Trophoblast cell (in vitro differentiated cells and primary cell): ENCODE data around the gene KRT222.

Experiments
- DNase-seq, 2 donors: peaks; one replicate each; pipeline ENCODE4 v3.0.0-alpha.2; 2016
- H2AFZ ChIP-seq: 2 replicates; pipeline ENCODE4 v1.6.1; 2013; ENCODE audit warnings: low read length, moderate library complexity, mild to moderate bottlenecking; ENCODE audit not compliant: insufficient read depth, poor library complexity
- H2AK5ac ChIP-seq: 2 replicates; pipeline ENCODE4 v1.6.1; 2013; ENCODE audit warnings: mild to moderate bottlenecking, low read length
- H2BK120ac ChIP-seq: 2 replicates; pipeline ENCODE4 v1.6.1; 2013; ENCODE audit warnings: low read length, mild to moderate bottlenecking, moderate library complexity; ENCODE audit not compliant: insufficient read depth, poor library complexity
- H2BK12ac ChIP-seq: 2 replicates; pipeline ENCODE4 v1.6.1; 2013; ENCODE audit warnings: mild to moderate bottlenecking, low read length, moderate library complexity
- H2BK5ac ChIP-seq: 2 replicates; pipeline ENCODE4 v1.6.1; 2013; ENCODE audit warnings: low read length, low read depth, moderate library complexity, mild to moderate bottlenecking; ENCODE audit not compliant: poor library complexity
- H3K14ac ChIP-seq: 2 replicates; pipeline ENCODE4 v1.6.1; 2013; ENCODE audit warnings: mild to moderate bottlenecking, low read length
- H3K18ac ChIP-seq: 2 replicates; pipeline ENCODE4 v1.6.1; 2013; ENCODE audit warnings: mild to moderate bottlenecking, low read length
- H3K23ac ChIP-seq: 2 replicates; pipeline ENCODE4 v1.6.1; 2013; ENCODE audit warnings: low read length
- H3K27ac ChIP-seq: 2 replicates; pipeline ENCODE4 v1.5.1; 2013; ENCODE audit warnings: low read depth, mild to moderate bottlenecking, inconsistent platforms, low read length, moderate library complexity
- H3K27me3 ChIP-seq: 2 replicates; pipeline ENCODE4 v1.6.1; 2013; ENCODE audit warnings: inconsistent platforms, mild to moderate bottlenecking, low read length, moderate library complexity; ENCODE audit not compliant: insufficient read depth
- H3K36me3 ChIP-seq, 2 experiments: 1 replicate in 1 of 2; 2 replicates in 1 of 2; pipeline ENCODE4 v1.6.1; 2013; ENCODE audit warnings: low read length in 2 of 2, mild to moderate bottlenecking in 2 of 2, moderate library complexity in 1 of 2; ENCODE audit not compliant: insufficient read depth in 2 of 2, control insufficient read depth in 1 of 2
- H3K4ac ChIP-seq: 2 replicates; pipeline ENCODE4 v1.6.1; 2013; ENCODE audit warnings: low read depth, mild to moderate bottlenecking, low read length, moderate library complexity
- H3K4me1 ChIP-seq, 2 experiments: 1 replicate in 1 of 2; 2 replicates in 1 of 2; pipeline ENCODE4 v1.6.1; 2013; ENCODE audit warnings: low read length in 2 of 2, mild to moderate bottlenecking in 2 of 2, moderate library complexity in 1 of 2; ENCODE audit not compliant: insufficient read depth in 2 of 2, control insufficient read depth in 1 of 2
- H3K4me2 ChIP-seq: 2 replicates; pipeline ENCODE4 v1.6.1; 2013; ENCODE audit warnings: inconsistent platforms, mild to moderate bottlenecking, low read length, moderate library complexity
- H3K4me3 ChIP-seq: 2 replicates; pipeline ENCODE4 v1.5.1; 2013; ENCODE audit warnings: mild to moderate bottlenecking, low read depth, low read length, inconsistent platforms
- H3K79me1 ChIP-seq: one replicate; pipeline ENCODE4 v1.6.1; 2013; ENCODE audit warnings: low read length
- H3K79me2 ChIP-seq: 2 replicates; pipeline ENCODE4 v1.6.1; 2013; ENCODE audit warnings: low read length, mild to moderate bottlenecking; ENCODE audit not compliant: control insufficient read depth, insufficient read depth, poor library complexity
- H3K9ac ChIP-seq: 2 replicates; pipeline ENCODE4 v1.6.1; 2013; ENCODE audit warnings: mild to moderate bottlenecking, low read length
- H3K9me3 ChIP-seq: 2 replicates; pipeline ENCODE4 v1.6.1; 2013; ENCODE audit warnings: low read depth, mild to moderate bottlenecking, control low read depth, inconsistent platforms, low read length; ENCODE audit not compliant: insufficient read depth
- H4K12ac ChIP-seq: 2 replicates; pipeline ENCODE4 v1.6.1; 2013; ENCODE audit warnings: low read depth, mild to moderate bottlenecking, low read length, moderate library complexity
- H4K8ac ChIP-seq: 2 replicates; pipeline ENCODE4 v1.6.1; 2013; ENCODE audit warnings: low read depth, mild to moderate bottlenecking, low read length, moderate library complexity
- H4K91ac ChIP-seq: one replicate; pipeline ENCODE4 v1.6.1; 2013; ENCODE audit warnings: low read depth, mild to moderate bottlenecking, low read length, moderate library complexity
- WGBS: extraction: QIAGEN DNeasy Blood & Tissue Kit; methylation state at CpG from one replicate; pipeline ENCODE4 v1.1.7; 2013; ENCODE audit warnings: missing lambda C conversion rate; ENCODE audit not compliant: insufficient read length, insufficient coverage; ENCODE audit errors: extremely low coverage; 5-methylcytosine and 5-hydroxymethylcytosine counted together

The KRT222 gene

DNA sequence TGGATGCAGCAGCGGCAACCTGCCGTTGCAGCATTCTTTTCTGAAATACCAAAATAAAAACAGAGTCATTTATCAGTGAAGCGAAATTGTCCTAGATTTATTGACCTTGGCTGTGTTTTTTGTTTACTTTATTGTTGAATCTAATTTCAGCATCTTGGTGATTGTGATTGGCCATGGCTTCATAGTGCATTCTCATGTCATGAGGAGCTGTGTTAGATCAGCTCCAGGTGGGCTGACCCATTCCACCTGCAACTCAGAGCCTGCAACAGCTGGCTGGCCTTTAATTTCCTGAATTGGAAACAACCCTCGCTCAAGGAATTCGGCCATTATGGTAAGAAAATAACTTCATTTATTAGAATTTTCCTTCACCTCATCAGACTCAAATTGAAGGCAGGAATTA lies 22.1 kb upstream of the KRT222 start:
- Histone ChIP-seq H3K4me2 (no peak overlapping the region), H2AFZ (no peak overlapping the region), H3K4ac (no peak overlapping the region), H3K27me3 (no peaks in the 10 kb centered on the region), H3K9me3 (no peaks in the 10 kb centered on the region), H2BK5ac (no peak overlapping the region), H3K23ac (no peak overlapping the region), H2AK5ac (no peak overlapping the region), H3K79me1 (no peaks in the 10 kb centered on the region), H4K8ac (no peak overlapping the region), H3K4me3 (no peak overlapping the region), H4K91ac (no peak overlapping the region), H3K36me3 (no peaks in the 10 kb centered on the region), H3K4me1 (no peaks in the 10 kb centered on the region), H2BK12ac (no peak overlapping the region), H4K12ac (no peak overlapping the region), H2BK120ac (no peak overlapping the region), H3K18ac (no peak overlapping the region), H3K27ac (no peak overlapping the region), H3K79me2 (no peaks in the 10 kb centered on the region), H3K14ac (no peak overlapping the region), H3K9ac (no peak overlapping the region)
- DNase-seq, result no peak
- no CpG with 5 or more reads among the region's 5 CpGs for WGBS

DNA sequence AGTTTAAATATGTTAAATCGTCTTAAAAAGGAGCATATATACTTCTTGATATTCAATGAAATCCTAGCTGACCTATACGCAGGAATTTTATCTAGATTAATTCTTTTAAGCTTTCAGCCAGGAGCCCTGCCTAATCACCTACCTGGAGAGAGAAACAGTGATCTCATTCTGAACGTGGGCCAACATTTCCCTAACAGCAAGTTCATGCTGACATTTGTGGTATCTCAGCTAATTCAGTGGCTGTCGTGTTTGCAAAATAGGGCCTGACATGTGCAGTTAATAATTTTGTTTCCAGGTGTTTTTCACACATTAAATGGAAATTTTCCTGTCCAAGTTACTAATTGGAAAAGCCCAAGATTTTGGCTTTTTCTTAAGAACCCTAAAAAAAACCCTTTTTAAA lies 21.2 kb upstream of the KRT222 start:
- H4K8ac ChIP-seq, result no peak overlapping the region
- H2AK5ac ChIP-seq, result no peak overlapping the region
- no peak overlapping the region for H3K4me3 ChIP-seq
- H3K4ac ChIP-seq, result no peak overlapping the region
- no peak overlapping the region for H3K18ac ChIP-seq
- no peaks in the 10 kb centered on the region for H3K36me3 ChIP-seq
- no peak overlapping the region for H3K27ac ChIP-seq
- no peak for DNase-seq
- H2BK120ac ChIP-seq, result no peak overlapping the region
- no peak overlapping the region for H3K23ac ChIP-seq
- WGBS, result no CpG with 5 or more reads among the region's 4 CpGs
- H2BK12ac ChIP-seq, result no peak overlapping the region
- no peak overlapping the region for H3K9ac ChIP-seq
- no peak overlapping the region for H4K12ac ChIP-seq
- no peaks in the 10 kb centered on the region for H3K27me3 ChIP-seq
- H4K91ac ChIP-seq, result no peak overlapping the region
- H3K9me3 ChIP-seq, result no peaks in the 10 kb centered on the region
- no peak overlapping the region for H2BK5ac ChIP-seq
- H3K4me2 ChIP-seq, result no peak overlapping the region
- H3K79me2 ChIP-seq, result no peaks in the 10 kb centered on the region
- no peak overlapping the region for H3K14ac ChIP-seq
- no peaks in the 10 kb centered on the region for H3K79me1 ChIP-seq
- no peak overlapping the region for H2AFZ ChIP-seq
- no peaks in the 10 kb centered on the region for H3K4me1 ChIP-seq

DNA sequence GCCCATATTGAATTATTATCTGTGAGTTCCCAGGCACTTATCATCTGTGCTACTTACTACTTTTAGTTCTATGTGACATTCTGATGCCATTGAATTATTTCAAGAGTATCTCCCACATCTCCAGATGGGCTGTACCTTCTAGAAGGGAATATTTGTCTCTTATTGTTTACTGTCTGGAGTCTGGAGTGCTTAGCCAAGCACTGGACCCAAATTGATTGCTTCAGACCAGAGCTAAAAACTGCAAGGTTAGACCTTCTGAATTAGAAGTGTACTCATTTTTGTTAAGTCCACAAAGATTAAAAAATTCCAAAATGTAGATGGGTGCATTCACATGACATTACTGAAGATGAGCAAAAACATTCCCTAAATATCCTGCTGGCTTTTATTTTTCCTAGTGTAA lies 16.0 kb upstream of the KRT222 start:
- Histone ChIP-seq H3K4ac (no peak overlapping the region), H2BK12ac (no peak overlapping the region), H3K14ac (no peak overlapping the region), H3K36me3 (no peaks in the 10 kb centered on the region), H2BK120ac (no peak overlapping the region), H3K4me2 (no peak overlapping the region), H3K4me1 (no peaks in the 10 kb centered on the region), H3K23ac (no peak overlapping the region), H3K9me3 (no peaks in the 10 kb centered on the region), H2AK5ac (no peak overlapping the region), H3K9ac (no peak overlapping the region), H4K12ac (no peak overlapping the region), H4K91ac (no peak overlapping the region), H4K8ac (no peak overlapping the region), H3K27ac (no peak overlapping the region), H3K79me1 (no peaks in the 10 kb centered on the region), H2BK5ac (no peak overlapping the region), H3K18ac (no peak overlapping the region), H3K79me2 (no peaks in the 10 kb centered on the region), H3K4me3 (no peak overlapping the region), H2AFZ (no peak overlapping the region), H3K27me3 (no peaks in the 10 kb centered on the region)
- DNase-seq, result no peak

GRCh38 chr17:40679523-40679907 lies 14.5 kb upstream of the KRT222 start:
- no peak overlapping the region for H2BK5ac ChIP-seq
- H3K14ac ChIP-seq, result no peak overlapping the region
- H3K4me2 ChIP-seq, result no peak overlapping the region
- no peak overlapping the region for H2AK5ac ChIP-seq
- no peaks in the 10 kb centered on the region for H3K36me3 ChIP-seq
- H3K4me1 ChIP-seq, result no peaks in the 10 kb centered on the region
- no peak overlapping the region for H2AFZ ChIP-seq
- no peak overlapping the region for H2BK12ac ChIP-seq
- H4K8ac ChIP-seq, result no peak overlapping the region
- no peaks in the 10 kb centered on the region for H3K79me1 ChIP-seq
- H3K4me3 ChIP-seq, result no peak overlapping the region
- no peak overlapping the region for H3K18ac ChIP-seq
- no peak overlapping the region for H3K9ac ChIP-seq
- WGBS, result no CpG with 5 or more reads among the region's 2 CpGs
- no peak overlapping the region for H3K27ac ChIP-seq
- H3K79me2 ChIP-seq, result no peaks in the 10 kb centered on the region
- DNase-seq, result no peak
- no peak overlapping the region for H3K4ac ChIP-seq
- no peak overlapping the region for H4K12ac ChIP-seq
- H3K23ac ChIP-seq, result no peak overlapping the region
- no peak overlapping the region for H2BK120ac ChIP-seq
- H3K9me3 ChIP-seq, result no peaks in the 10 kb centered on the region
- no peak overlapping the region for H4K91ac ChIP-seq
- no peaks in the 10 kb centered on the region for H3K27me3 ChIP-seq
